ENCODE results near the gene PPP3CA.

Gene PPP3CA

GRCh38 chr4:101050837-101051205 is 296.5 kb downstream of the PPP3CA start:
- DNase-seq (ENCODE audit: low spot score) = no peak

GRCh38 chr4:101050088-101050836 is 297.1 kb downstream of the PPP3CA start:
- no peak for DNase-seq (ENCODE audit: low spot score)

GRCh38 chr4:101049549-101050001 is 297.8 kb downstream of the PPP3CA start:
- DNase-seq (ENCODE audit: low spot score) = no peak

- no peak for DNase-seq (ENCODE audit: low spot score)
These were observed 302.6 kb downstream of the PPP3CA start for GRCh38 chr4:101044766-101045165.

GRCh38 chr4:101042847-101043246 is 304.5 kb downstream of the PPP3CA start:
- DNase-seq (ENCODE audit: low spot score) = no peak

- DNase-seq (ENCODE audit: low spot score) = no peak
These were observed 306.6 kb downstream of the PPP3CA start for GRCh38 chr4:101040776-101041175.

- DNase-seq (ENCODE audit: low spot score) = no peak
These were observed 308.0 kb downstream of the PPP3CA start for GRCh38 chr4:101039367-101039766.

GRCh38 chr4:101037938-101038413 is 309.4 kb downstream of the PPP3CA start:
- DNase-seq (ENCODE audit: low spot score) = no peak

GRCh38 chr4:101037249-101037648 is 310.1 kb downstream of the PPP3CA start:
- no peak for DNase-seq (ENCODE audit: low spot score)

GRCh38 chr4:101035487-101035886 is 311.8 kb downstream of the PPP3CA start:
- DNase-seq (ENCODE audit: low spot score) = no peak

GRCh38 chr4:101033986-101034385 is 313.3 kb downstream of the PPP3CA start:
- DNase-seq (ENCODE audit: low spot score) = no peak

GRCh38 chr4:101032541-101032940 is 314.8 kb downstream of the PPP3CA start:
- DNase-seq (ENCODE audit: low spot score) = no peak

- no peak for DNase-seq (ENCODE audit: low spot score)
These were observed 315.4 kb downstream of the PPP3CA start for GRCh38 chr4:101031971-101032370.

- no peak for DNase-seq (ENCODE audit: low spot score)
These were observed 318.4 kb downstream of the PPP3CA start for GRCh38 chr4:101028886-101029285.

- DNase-seq (ENCODE audit: low spot score) = no peak
These were observed 319.6 kb downstream of the PPP3CA start for GRCh38 chr4:101027721-101028120.

GRCh38 chr4:101025755-101026154 is 321.6 kb downstream of the PPP3CA start:
- DNase-seq (ENCODE audit: low spot score) = no peak

GRCh38 chr4:101022151-101023024 is 324.9 kb downstream of the PPP3CA start:
- no peak for DNase-seq (ENCODE audit: low spot score)

- DNase-seq (ENCODE audit: low spot score) = no peak
These were observed 326.4 kb downstream of the PPP3CA start for GRCh38 chr4:101020956-101021355.

GRCh38 chr4:101019941-101020401 is 327.4 kb downstream of the PPP3CA start:
- DNase-seq (ENCODE audit: low spot score) = no peak

GRCh38 chr4:101019313-101019712 is 328.0 kb downstream of the PPP3CA start:
- DNase-seq (ENCODE audit: low spot score) = no peak

- DNase-seq (ENCODE audit: low spot score) = no peak
These were observed 328.5 kb downstream of the PPP3CA start for GRCh38 chr4:101018836-101019235.

- no peak for DNase-seq (ENCODE audit: low spot score)
These were observed 332.9 kb downstream of the PPP3CA start for GRCh38 chr4:101014417-101014816.

- DNase-seq (ENCODE audit: low spot score) = no peak
These were observed 336.3 kb downstream of the PPP3CA start for GRCh38 chr4:101010987-101011386.

All from pons (tissue), 1 donor.